Activated naive CD8-positive, alpha-beta T cell treated with anti-CD3 and anti-CD28 coated beads for 36 hours (primary cell): Measurements from ENCODE around the gene RELN. TPM values are rescaled to one million over a fixed set of nuclear protein-coding genes. Genes with fewer than 3 reads are reported as not detected.

Experiments used
- DNase-seq: peaks from one replicate; pipeline ENCODE4 v3.0.0; 2021
- H3K27ac Mint-ChIP-seq: one replicate; pipeline ENCODE4 v1.8.0; 2022; ENCODE audit warnings: mild to moderate bottlenecking, moderate library complexity, mixed read lengths
- H3K27me3 Mint-ChIP-seq: one replicate; pipeline ENCODE4 v1.8.0; 2022; ENCODE audit warnings: mild to moderate bottlenecking, mixed read lengths
- H3K36me3 Mint-ChIP-seq: one replicate; pipeline ENCODE4 v1.8.0; 2021; ENCODE audit warnings: mild to moderate bottlenecking, mixed read lengths
- H3K4me1 Mint-ChIP-seq: one replicate; pipeline ENCODE4 v1.8.0; 2021; ENCODE audit warnings: mixed read lengths
- H3K4me3 Mint-ChIP-seq: one replicate; pipeline ENCODE4 v1.8.0; 2022; ENCODE audit warnings: mild to moderate bottlenecking, moderate library complexity, mixed read lengths
- H3K9me3 Mint-ChIP-seq: one replicate; pipeline ENCODE4 v1.8.0; 2022; ENCODE audit warnings: mixed read lengths
- total RNA-seq, 2 experiments: library from RNA; stranded (reverse); gene quantifications; one replicate each; pipeline ENCODE4 v1.2.3, GENCODE V29; 2021

Gene RELN
- total RNA-seq, 2 experiments from 2014 or later, result not detected

DNA sequence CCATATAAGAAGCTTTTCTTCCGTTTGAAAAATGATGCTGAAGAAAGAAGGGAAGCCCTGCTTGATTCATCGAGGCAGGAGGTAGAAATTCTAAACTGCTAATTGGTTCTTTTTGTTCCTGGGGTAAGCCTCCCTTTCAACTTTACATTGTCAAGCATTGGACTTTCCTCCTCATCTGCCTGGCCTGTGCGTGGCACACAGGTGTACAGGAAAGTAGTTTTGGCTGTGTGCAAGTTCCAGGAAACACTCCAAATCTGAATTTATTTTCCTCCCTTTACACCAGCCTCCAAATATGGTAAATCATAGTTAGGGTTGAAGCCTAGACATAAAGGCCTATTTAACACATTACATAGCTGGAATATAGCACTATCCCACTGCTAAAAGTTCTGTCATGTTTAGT lies 18.2 kb upstream of the RELN start:
- Mint-ChIP-seq H3K27ac (no peak overlapping the region), H3K4me3 (no peak overlapping the region), H3K27me3 (peaks cover 24% of the 10 kb centered on the region), H3K4me1 (no peaks in the 10 kb centered on the region), H3K36me3 (no peaks in the 10 kb centered on the region), H3K9me3 (no peaks in the 10 kb centered on the region)
- DNase-seq, result no peak

DNA sequence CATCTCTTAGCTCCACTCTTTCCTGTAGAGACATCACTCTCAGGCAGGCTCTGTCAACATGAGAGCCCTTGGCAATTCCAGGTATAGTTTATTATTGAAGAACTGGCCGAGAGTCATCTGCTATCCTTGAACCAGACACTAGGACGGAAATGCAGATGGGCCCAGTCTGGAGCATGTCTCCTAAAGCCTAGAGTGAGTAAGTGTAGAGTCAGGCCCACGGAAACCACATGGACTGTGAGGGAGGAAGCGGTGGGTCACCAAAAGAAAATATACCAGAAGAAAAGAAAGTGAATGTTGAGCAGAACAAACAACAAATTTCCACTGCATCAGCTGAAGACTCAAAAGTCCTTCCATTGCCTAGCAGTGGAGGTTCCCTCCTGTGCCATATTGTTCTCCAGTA lies 15.7 kb upstream of the RELN start:
- H3K4me3 Mint-ChIP-seq, result no peak overlapping the region
- H3K27ac Mint-ChIP-seq, result no peak overlapping the region
- H3K27me3 Mint-ChIP-seq, result peaks cover 10% of the 10 kb centered on the region
- DNase-seq, result no peak
- no peaks in the 10 kb centered on the region for H3K9me3 Mint-ChIP-seq
- no peaks in the 10 kb centered on the region for H3K4me1 Mint-ChIP-seq
- no peaks in the 10 kb centered on the region for H3K36me3 Mint-ChIP-seq

DNA sequence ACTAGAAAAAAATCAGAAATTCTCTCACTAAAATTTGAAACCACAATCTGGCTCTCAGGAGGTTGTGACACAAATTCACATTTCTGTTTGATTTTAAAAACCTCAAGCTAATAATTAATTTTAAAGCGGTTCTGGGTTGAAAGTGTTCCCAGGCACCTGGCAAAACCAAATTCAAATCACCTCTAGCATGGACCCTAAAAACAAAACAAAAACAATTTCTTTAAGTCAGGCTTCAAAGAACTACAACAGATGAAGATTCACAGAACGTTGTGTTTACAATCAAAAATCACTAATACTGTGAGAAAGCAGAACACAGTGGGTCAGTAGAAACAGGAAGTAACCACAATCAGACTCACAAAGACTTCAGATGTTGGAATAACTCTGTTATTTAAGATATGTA lies 7.2 kb upstream of the RELN start:
- DNase-seq, result no peak
- no peaks in the 10 kb centered on the region for H3K4me1 Mint-ChIP-seq
- H3K27ac Mint-ChIP-seq, result no peak overlapping the region
- no peaks in the 10 kb centered on the region for H3K9me3 Mint-ChIP-seq
- H3K4me3 Mint-ChIP-seq, result no peak overlapping the region
- H3K36me3 Mint-ChIP-seq, result no peaks in the 10 kb centered on the region
- H3K27me3 Mint-ChIP-seq, result peaks cover 12% of the 10 kb centered on the region

DNA sequence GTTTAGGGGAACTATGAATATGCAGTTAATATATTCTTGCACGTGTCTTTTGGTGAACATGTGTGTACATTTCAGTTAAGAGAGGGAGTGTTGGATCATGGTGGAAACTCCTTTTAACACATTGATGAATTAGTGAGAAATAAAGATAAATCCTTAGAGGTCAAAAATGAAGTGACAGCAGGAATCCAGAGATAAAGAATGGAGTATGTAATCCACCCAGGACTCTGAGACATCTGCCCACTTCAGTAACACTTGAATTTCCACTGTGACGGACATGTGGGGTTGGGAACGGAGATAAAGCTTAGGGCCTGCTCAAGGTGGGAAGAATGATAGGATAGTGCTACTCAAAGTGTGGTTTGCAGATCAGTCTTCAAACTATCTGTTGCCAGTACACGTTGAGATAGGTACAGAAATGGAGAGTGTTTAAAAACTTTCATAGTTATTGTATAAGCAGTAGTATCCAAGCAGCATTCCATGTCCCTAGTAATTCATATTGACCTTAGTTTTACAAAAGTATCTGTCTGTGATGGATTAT lies 6.6 kb upstream of the RELN start:
- Mint-ChIP-seq H3K9me3 (no peaks in the 10 kb centered on the region), H3K4me3 (no peak overlapping the region), H3K36me3 (no peaks in the 10 kb centered on the region), H3K27me3 (peaks cover 18% of the 10 kb centered on the region), H3K4me1 (no peaks in the 10 kb centered on the region), H3K27ac (no peak overlapping the region)
- DNase-seq, result no peak

DNA sequence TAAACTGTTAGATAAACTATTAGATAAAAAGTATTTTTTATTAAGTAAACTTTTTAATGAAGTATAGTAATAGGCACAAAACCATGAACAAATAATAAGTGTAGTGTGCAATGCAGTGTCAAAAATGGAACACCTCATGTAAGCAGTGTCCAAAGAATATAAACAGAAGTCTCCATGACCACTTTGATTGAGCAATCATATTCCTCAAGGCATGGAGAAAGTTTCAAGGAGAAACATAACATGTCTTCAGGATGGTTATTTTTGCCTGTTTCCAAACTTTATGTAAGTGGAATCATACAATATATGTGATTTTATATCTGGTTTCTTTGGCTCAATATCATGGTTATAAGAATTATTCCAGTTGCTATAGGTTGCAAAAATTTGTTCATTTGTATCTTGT lies 6.1 kb upstream of the RELN start:
- Mint-ChIP-seq H3K9me3 (no peaks in the 10 kb centered on the region), H3K4me1 (peaks cover under 1% of the 10 kb centered on the region), H3K27ac (no peak overlapping the region), H3K36me3 (no peaks in the 10 kb centered on the region), H3K4me3 (no peak overlapping the region), H3K27me3 (peaks cover 22% of the 10 kb centered on the region)
- DNase-seq, result no peak

DNA sequence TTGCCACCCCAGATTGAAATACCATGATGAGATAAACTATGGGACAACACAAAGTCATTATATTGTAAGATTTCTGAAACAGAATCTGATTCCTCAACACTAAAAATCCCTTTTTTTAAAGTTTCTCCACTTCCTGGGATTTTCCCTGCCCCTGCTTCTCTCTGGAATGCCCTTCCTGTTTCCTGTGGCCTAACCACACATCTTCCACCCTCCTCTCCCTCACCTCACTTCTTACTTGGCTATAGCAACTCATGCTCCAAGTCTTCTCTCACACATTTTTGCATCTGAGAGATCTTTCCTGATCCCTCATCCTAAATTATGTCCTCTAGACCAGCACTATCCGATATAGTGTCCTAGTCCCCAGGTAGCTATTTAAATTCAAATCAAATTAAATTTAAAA lies 4.1 kb upstream of the RELN start:
- no peaks in the 10 kb centered on the region for H3K36me3 Mint-ChIP-seq

DNA sequence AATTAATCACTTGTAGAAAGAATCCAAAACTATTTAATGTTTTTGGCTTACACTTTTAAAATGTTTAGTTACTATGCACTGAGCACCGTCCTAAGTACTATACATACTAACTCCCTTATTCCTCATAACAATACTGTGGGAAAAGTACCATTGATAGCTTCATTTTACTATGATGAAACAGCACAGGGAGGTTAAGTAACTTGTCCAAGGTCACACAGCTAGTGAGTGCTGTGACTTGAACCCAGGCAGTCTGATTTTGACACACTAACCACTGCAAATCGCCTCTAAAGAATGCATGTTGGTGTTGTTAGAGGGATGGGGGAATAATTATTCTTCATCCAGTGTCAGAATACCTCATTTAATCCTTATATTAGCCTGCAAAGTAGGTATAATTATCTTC lies 1.9 kb upstream of the RELN start:
- no peak overlapping the region for H3K4me3 Mint-ChIP-seq
- no peaks in the 10 kb centered on the region for H3K36me3 Mint-ChIP-seq
- no peak overlapping the region for H3K27ac Mint-ChIP-seq
- peaks cover 50% of the 10 kb centered on the region for H3K27me3 Mint-ChIP-seq
- peaks cover 6% of the 10 kb centered on the region for H3K4me1 Mint-ChIP-seq
- H3K9me3 Mint-ChIP-seq, result no peaks in the 10 kb centered on the region
- DNase-seq, result no peak

More for the DNA sequence above, 4.1 kb upstream of the RELN start:
- Mint-ChIP-seq H3K9me3 (no peaks in the 10 kb centered on the region), H3K4me1 (peaks cover 6% of the 10 kb centered on the region), H3K4me3 (no peak overlapping the region), H3K27me3 (peaks cover 34% of the 10 kb centered on the region), H3K27ac (no peak overlapping the region)
- no peak for DNase-seq

DNA sequence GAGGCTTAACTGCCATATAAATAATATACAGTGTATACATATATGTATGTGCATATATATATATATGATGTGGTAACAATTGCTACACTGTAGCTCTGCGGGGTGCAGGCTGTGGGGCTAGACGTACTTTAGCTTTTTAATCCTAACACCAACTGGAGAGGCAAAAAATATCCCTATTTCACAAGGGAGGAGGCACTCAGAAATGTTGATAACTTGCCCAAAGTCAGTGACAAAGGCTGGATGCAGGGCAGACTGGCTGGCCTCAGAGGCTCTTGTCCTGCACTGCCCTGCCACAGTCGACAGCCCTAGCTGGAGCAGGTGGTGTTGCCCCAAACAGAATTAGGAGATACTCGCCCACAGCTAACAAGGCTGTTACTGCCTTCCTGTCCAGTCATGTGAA lies 1.5 kb upstream of the RELN start:
- H3K27ac Mint-ChIP-seq, result no peak overlapping the region
- H3K4me3 Mint-ChIP-seq, result no peak overlapping the region
- DNase-seq, result no peak
- H3K9me3 Mint-ChIP-seq, result no peaks in the 10 kb centered on the region
- H3K4me1 Mint-ChIP-seq, result peaks cover 6% of the 10 kb centered on the region
- H3K36me3 Mint-ChIP-seq, result no peaks in the 10 kb centered on the region
- H3K27me3 Mint-ChIP-seq, result peaks cover 51% of the 10 kb centered on the region

DNA sequence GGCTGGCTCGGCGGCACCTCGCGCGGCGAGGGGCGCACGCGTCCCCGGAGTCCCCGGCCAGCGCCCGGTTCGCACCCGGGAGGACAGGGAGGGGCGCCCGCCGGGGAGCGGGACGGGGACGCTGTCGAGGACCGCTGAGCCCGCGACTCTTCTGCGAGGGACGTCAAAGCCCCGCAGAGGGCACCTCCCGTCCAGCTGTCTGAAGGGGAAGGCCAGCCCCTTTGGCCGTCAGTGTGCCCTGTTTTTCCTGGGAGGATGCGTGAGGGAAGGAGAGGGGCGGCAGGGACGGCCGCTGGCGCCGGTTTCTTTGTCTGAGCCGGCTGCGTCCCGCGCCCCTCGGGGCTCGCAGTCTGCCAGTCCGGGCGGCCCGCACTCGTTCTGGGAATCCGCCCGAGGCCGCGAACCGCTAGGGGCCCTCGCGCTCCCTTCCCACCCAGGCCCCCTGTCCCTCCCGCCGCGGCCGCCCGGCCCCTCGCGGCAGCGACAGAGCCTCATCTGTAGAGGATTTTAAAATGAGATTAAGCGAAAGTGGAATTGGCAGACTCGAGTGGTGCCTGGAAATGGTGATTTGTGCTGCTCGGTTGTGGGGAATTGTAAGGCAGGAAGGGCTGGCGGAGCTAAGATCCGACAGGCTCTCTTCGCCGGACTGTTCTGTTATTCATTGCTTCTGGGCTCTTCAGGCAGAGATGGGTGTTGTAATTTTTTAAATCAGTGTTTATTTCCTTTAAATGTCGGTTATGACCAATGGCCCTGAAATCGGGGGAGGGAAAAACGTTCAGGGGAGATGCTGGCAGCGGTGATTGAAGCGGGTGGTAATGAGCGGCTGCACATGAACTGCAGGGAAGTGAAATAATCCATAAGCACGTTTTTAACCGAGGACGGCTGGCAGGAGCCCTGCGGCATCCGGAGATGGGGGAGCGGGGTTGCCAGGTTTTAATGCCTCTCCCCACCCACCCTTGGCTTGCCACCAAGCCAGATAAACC lies 618 bp upstream of the RELN start:
- Mint-ChIP-seq H3K4me1 (peaks cover 6% of the 10 kb centered on the region), H3K27ac (no peak overlapping the region), H3K36me3 (no peaks in the 10 kb centered on the region), H3K9me3 (no peaks in the 10 kb centered on the region), H3K4me3 (peak overlapping the region; percentile 55), H3K27me3 (peaks cover 55% of the 10 kb centered on the region)
- DNase-seq, result peak; percentile 8

DNA sequence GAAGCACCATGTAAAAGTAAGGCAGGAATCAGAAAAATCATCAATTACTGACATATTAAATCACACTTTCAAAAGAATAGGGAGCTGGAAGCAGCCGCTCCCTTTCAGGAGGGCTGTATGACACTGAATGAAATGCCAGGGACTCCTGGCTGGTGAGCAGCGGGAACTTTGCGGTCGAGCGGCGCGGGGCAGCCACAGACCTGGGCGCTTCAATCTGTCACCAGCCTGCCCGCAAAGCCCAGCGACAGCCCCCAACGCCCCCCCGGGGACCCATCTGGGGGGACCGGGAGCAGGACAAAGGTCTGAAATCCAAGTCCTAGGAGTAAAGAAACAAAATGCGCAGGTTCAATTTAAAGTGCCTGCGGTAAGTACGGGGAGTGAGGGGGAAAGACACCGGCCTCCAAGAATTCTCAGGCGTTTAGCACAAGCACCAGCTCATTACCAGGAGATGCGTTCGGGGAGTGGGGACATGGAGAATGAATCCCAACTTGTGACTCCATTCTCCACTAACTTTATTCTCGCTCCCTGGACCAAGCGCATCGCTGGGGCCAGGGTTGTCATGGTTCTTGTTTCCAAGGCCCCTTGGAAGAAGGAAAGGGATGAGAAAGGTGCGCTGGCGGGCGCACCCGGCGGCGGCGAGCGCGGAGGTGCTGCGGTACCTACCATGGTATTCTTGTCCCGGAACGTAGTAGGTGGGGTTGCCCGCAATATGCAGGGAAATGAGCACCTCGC lies 824 bp downstream of the RELN start:
- Mint-ChIP-seq H3K4me3 (no peak overlapping the region), H3K4me1 (peaks cover 6% of the 10 kb centered on the region), H3K36me3 (no peaks in the 10 kb centered on the region), H3K27ac (no peak overlapping the region), H3K9me3 (no peaks in the 10 kb centered on the region), H3K27me3 (peaks cover 60% of the 10 kb centered on the region)
- DNase-seq, result no peak

DNA sequence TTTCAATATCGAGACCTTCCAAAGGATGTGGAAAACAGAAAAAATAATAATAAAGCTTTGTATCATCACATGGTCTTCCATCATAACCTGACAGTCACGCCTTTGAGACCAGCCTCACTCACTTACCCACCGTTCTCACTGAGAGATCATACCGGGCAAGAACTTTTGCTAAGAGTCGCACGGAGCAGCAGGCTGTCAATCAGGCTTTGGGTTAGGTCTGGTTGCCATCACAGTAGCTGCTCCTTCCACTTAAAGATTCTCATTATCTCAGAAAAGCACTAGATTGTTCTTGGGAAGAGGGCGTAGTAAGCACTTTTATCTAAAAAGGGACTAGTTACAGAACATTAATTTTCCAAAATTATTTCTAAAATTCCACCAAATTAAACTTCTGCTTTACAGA lies 2.0 kb downstream of the RELN start:
- Mint-ChIP-seq H3K9me3 (no peaks in the 10 kb centered on the region), H3K27me3 (peaks cover 57% of the 10 kb centered on the region), H3K4me1 (peaks cover 6% of the 10 kb centered on the region), H3K4me3 (no peak overlapping the region), H3K27ac (no peak overlapping the region), H3K36me3 (no peaks in the 10 kb centered on the region)
- DNase-seq, result no peak

DNA sequence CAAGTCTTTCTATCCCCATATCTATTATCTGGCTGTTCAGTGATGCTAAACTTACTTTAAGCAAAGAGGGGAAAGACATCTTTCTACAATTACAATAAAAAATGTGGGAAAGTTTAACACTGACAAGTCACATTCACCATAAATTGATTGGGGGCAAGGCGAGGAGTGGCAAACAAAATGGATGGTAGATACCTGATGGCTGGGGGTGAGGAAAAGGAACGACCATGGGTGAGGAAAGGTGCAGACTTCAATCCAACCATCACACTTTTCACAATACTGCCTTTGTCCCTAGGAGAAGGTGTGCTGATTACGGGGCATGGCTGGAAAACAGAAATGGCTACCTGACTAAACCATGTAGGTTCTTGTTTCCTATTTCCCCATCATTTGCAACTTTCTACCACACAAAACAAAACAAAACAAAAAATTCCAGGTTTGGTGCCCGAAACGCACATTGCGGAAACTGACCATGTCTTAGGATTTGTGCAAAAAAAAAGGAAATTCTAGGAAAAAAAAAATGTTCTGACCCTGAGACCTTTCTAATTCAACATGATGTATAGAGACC lies 3.8 kb downstream of the RELN start:
- Mint-ChIP-seq H3K27me3 (peaks cover 47% of the 10 kb centered on the region), H3K9me3 (no peaks in the 10 kb centered on the region), H3K4me3 (no peak overlapping the region), H3K4me1 (peaks cover 6% of the 10 kb centered on the region), H3K27ac (no peak overlapping the region), H3K36me3 (no peaks in the 10 kb centered on the region)
- no peak for DNase-seq

DNA sequence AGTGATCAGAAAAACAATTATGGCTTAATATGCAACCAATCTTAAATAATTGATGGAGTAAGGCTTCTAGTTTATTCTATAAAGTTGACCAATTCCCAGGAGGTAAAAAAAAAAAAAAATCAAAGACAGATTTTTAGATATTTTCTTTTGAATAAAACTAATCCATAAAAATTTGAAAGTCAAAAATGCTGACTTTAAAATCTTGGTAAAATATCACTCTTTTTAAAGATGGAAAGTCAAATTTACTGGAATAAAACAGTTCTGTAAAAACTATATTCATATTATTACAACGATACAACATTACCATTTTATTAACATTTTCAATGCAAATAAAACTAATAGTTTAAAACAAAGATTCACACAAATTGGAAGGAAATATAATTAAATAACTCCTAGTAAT lies 5.4 kb downstream of the RELN start:
- no peak overlapping the region for H3K4me3 Mint-ChIP-seq
- H3K9me3 Mint-ChIP-seq, result no peaks in the 10 kb centered on the region
- DNase-seq, result no peak
- no peaks in the 10 kb centered on the region for H3K36me3 Mint-ChIP-seq
- no peaks in the 10 kb centered on the region for H3K4me1 Mint-ChIP-seq
- H3K27ac Mint-ChIP-seq, result no peak overlapping the region
- H3K27me3 Mint-ChIP-seq, result peaks cover 38% of the 10 kb centered on the region

DNA sequence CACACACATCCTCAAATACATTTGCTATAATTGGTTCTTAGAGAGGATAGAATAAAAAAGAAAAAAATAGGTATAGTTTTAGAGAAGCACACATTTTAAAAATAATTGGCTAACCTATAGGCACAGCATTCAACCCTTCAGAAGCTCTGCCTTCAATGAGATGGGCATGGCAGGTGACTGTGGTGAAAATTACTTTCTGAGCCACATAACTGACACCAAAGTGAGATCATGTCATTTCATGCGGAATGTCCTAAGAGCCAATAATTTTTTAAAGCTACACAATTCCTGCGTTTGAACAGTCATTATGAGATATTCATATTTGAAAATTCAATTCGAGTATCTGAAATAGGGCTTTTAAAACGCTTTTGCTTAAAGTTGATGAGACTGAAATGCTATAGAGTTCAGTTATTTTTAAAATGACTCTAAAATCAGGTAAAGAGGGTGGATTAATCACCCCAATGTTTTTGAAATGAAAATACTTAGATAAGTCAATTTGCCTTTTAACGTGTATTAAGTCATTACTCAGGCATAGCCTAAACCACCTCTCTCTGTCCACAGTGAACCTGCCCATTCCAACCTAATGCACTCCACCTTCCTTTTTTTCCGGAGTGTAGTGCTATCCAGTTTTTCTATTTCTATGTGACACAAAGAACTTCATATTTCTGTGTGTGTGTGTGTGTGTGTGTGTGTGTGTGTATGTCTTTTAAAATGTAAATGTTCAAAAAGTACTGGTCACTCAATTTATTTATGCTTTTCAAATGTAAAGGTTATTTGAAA lies 6.1 kb downstream of the RELN start:
- DNase-seq, result no peak
- Mint-ChIP-seq H3K9me3 (no peaks in the 10 kb centered on the region), H3K27ac (no peak overlapping the region), H3K27me3 (peaks cover 32% of the 10 kb centered on the region), H3K4me3 (no peak overlapping the region), H3K36me3 (no peaks in the 10 kb centered on the region), H3K4me1 (no peaks in the 10 kb centered on the region)
